Glutamatergic neuron (in vitro differentiated cells): ENCODE data around the gene CTSL. TPM values are rescaled to one million over a fixed set of nuclear protein-coding genes. Genes with fewer than 3 reads are reported as not detected.

Experiments used
- DNase-seq: peaks from one replicate; pipeline ENCODE4 v3.0.0; 2022
- H3K27ac Mint-ChIP-seq: one replicate; pipeline ENCODE4 v1.8.0; 2020; ENCODE audit warnings: mild to moderate bottlenecking, mixed read lengths, inconsistent platforms; ENCODE audit not compliant: unreplicated experiment
- H3K27me3 Mint-ChIP-seq: one replicate; pipeline ENCODE4 v1.8.0; 2020; ENCODE audit warnings: mild to moderate bottlenecking, moderate library complexity, mixed read lengths, inconsistent platforms; ENCODE audit not compliant: unreplicated experiment
- H3K36me3 Mint-ChIP-seq: one replicate; pipeline ENCODE4 v1.8.0; 2020; ENCODE audit warnings: mild to moderate bottlenecking, mixed read lengths, inconsistent platforms; ENCODE audit not compliant: unreplicated experiment
- H3K4me1 Mint-ChIP-seq: one replicate; pipeline ENCODE4 v1.8.0; 2020; ENCODE audit warnings: mild to moderate bottlenecking, low read depth, mixed read lengths, inconsistent platforms; ENCODE audit not compliant: unreplicated experiment
- H3K4me3 Mint-ChIP-seq: one replicate; pipeline ENCODE4 v1.8.0; 2020; ENCODE audit warnings: mild to moderate bottlenecking, mixed read lengths, inconsistent platforms; ENCODE audit not compliant: unreplicated experiment
- H3K9me3 Mint-ChIP-seq: one replicate; pipeline ENCODE4 v1.8.0; 2020; ENCODE audit warnings: mild to moderate bottlenecking, moderate library complexity, mixed read lengths, inconsistent platforms; ENCODE audit not compliant: unreplicated experiment
- CTCF ChIP-seq: fragments of 200-600 bp; sonication (generic); IDR thresholded peaks from one replicate; pipeline ENCODE4 v1.5.0; 2021; ENCODE audit not compliant: partially characterized antibody, unreplicated experiment
- total RNA-seq: library from RNA; stranded (reverse); fragmentation: NEBNext Ultra II Directional; extraction: Animal tissue kit (Norgen Biotek cat#: 25700); gene quantifications from one replicate; pipeline ENCODE4 v1.2.1, GENCODE V29; 2021; ENCODE audit not compliant: unreplicated experiment

CTSL gene
- total RNA-seq, 1 donor from 2014 or later = 28.7 TPM

- peak; percentile 54 for DNase-seq
- H3K4me3 Mint-ChIP-seq = no peak overlapping the region
- H3K36me3 Mint-ChIP-seq = peaks cover 12% of the 10 kb centered on the region
- peaks cover 9% of the 10 kb centered on the region for H3K9me3 Mint-ChIP-seq
- peaks cover 25% of the 10 kb centered on the region for H3K4me1 Mint-ChIP-seq
- TF ChIP-seq CTCF = peak; percentile 85
- H3K27me3 Mint-ChIP-seq = peaks cover 10% of the 10 kb centered on the region
- H3K27ac Mint-ChIP-seq = no peak overlapping the region
These were observed 41.2 kb upstream of the CTSL start for GRCh38 chr9:87684627-87685219.

- H3K36me3 Mint-ChIP-seq = peaks cover 20% of the 10 kb centered on the region
- peak overlapping the region; percentile 60 for H3K27ac Mint-ChIP-seq
- peaks cover 9% of the 10 kb centered on the region for H3K27me3 Mint-ChIP-seq
- no peak for TF ChIP-seq CTCF
- H3K9me3 Mint-ChIP-seq = peaks cover 9% of the 10 kb centered on the region
- H3K4me3 Mint-ChIP-seq = no peak overlapping the region
- peaks cover 25% of the 10 kb centered on the region for H3K4me1 Mint-ChIP-seq
- DNase-seq = no peak
These were observed 40.5 kb upstream of the CTSL start for GRCh38 chr9:87685441-87685840.

GRCh38 chr9:87685871-87686519 lies 39.9 kb upstream of the CTSL start:
- Mint-ChIP-seq H3K36me3 (peaks cover 25% of the 10 kb centered on the region), H3K4me1 (peaks cover 25% of the 10 kb centered on the region), H3K27ac (peak overlapping the region; percentile 60), H3K4me3 (no peak overlapping the region), H3K9me3 (peaks cover 4% of the 10 kb centered on the region), H3K27me3 (peaks cover 10% of the 10 kb centered on the region)
- DNase-seq = no peak
- TF ChIP-seq CTCF = no peak

GRCh38 chr9:87686520-87687090 lies 39.3 kb upstream of the CTSL start:
- Mint-ChIP-seq H3K4me3 (no peak overlapping the region), H3K27me3 (peaks cover 8% of the 10 kb centered on the region), H3K36me3 (peaks cover 28% of the 10 kb centered on the region), H3K9me3 (peaks cover 4% of the 10 kb centered on the region), H3K4me1 (peaks cover 21% of the 10 kb centered on the region), H3K27ac (no peak overlapping the region)
- no peak for DNase-seq
- no peak for TF ChIP-seq CTCF

GRCh38 chr9:87687207-87687606 lies 38.7 kb upstream of the CTSL start:
- no peak for TF ChIP-seq CTCF
- Mint-ChIP-seq H3K27me3 (peaks cover 8% of the 10 kb centered on the region), H3K4me1 (peaks cover 16% of the 10 kb centered on the region), H3K36me3 (peaks cover 34% of the 10 kb centered on the region), H3K4me3 (no peak overlapping the region), H3K27ac (peak overlapping the region; percentile 24), H3K9me3 (peaks cover 7% of the 10 kb centered on the region)
- DNase-seq = no peak
